CD4-positive, alpha-beta T cell treated with Interferon gamma for 1 hour (primary cell): ENCODE measurements around the gene IL11.
A peak's percentile ranks its signal among the peaks of the same experiment; 100 is the strongest.
"Not testable (repeated sequence)": the region's sequence is repeated elsewhere in the genome, so short reads cannot be mapped to it uniquely, and the experiment has no call there.

Source experiments
- DNase-seq: peaks from one replicate; pipeline ENCODE4 v3.0.0-alpha.2; 2020

The IL11 gene

GRCh38 chr19:55348317-55349034 lies 21.8 kb downstream of the IL11 start:
- no peak for DNase-seq

GRCh38 chr19:55347442-55348009 lies 22.7 kb downstream of the IL11 start:
- DNase-seq, result no peak

- DNase-seq, result no peak
Measured at GRCh38 chr19:55346725-55347441, 23.4 kb downstream of the IL11 start.

- DNase-seq, result no peak
Measured at GRCh38 chr19:55345818-55346724, 24.2 kb downstream of the IL11 start.

GRCh38 chr19:55345101-55345817 lies 25.0 kb downstream of the IL11 start:
- DNase-seq, result no peak

- DNase-seq, result no peak
Measured at GRCh38 chr19:55344444-55344843, 25.8 kb downstream of the IL11 start.

- no peak for DNase-seq
Measured at GRCh38 chr19:55341595-55342531, 28.4 kb downstream of the IL11 start.

GRCh38 chr19:55341171-55341588 lies 29.1 kb downstream of the IL11 start:
- peak; percentile 52 for DNase-seq

GRCh38 chr19:55340784-55341147 lies 29.5 kb downstream of the IL11 start:
- no peak for DNase-seq

GRCh38 chr19:55339889-55340783 lies 30.1 kb downstream of the IL11 start:
- peak; percentile 30 for DNase-seq

- DNase-seq, result peak; percentile 100
Measured at GRCh38 chr19:55339105-55339888, 31.0 kb downstream of the IL11 start, which contains the start of gene KMT5C. KMT5C (plus strand) TSS chr19:55339876; CDS start chr19:55341937, 2,061 bp downstream.

GRCh38 chr19:55336101-55336500 lies 34.2 kb downstream of the IL11 start:
- DNase-seq, result no peak

GRCh38 chr19:55333870-55334269 lies 36.4 kb downstream of the IL11 start:
- DNase-seq, result no peak

GRCh38 chr19:55329791-55330190 lies 40.5 kb downstream of the IL11 start:
- not testable (repeated sequence) for DNase-seq

- DNase-seq, result not testable (repeated sequence)
Measured at GRCh38 chr19:55328774-55329318, 41.4 kb downstream of the IL11 start.

GRCh38 chr19:55325172-55325571 lies 45.1 kb downstream of the IL11 start, which contains the start of gene TMEM150B:
TMEM150B (minus strand) TSS chr19:55325341; CDS start chr19:55321036, 4,305 bp downstream.
- no peak for DNase-seq

GRCh38 chr19:55324662-55325061 lies 45.6 kb downstream of the IL11 start:
- no peak for DNase-seq

GRCh38 chr19:55322204-55322885 lies 47.9 kb downstream of the IL11 start:
- no peak for DNase-seq
